WTC11 (cell line): ENCODE data around the gene ATOSB. TPM values are rescaled to one million over a fixed set of nuclear protein-coding genes. Genes with fewer than 3 reads are reported as not detected.
A peak's percentile ranks its signal among the peaks of the same experiment; 100 is the strongest.

Experiments used
- ATAC-seq: fragments of 200-7000 bp; cut with Tn5 transposase; 2 replicates; pipeline ENCODE4 v1.10.0; 2021; ENCODE audit warnings: mild to moderate bottlenecking, moderate library complexity
- CTCF ChIA-PET: fragments of 300-600 bp; sonication (Branson Sonifier 250); formaldehyde crosslinking; loops from one replicate; lab custom pipeline; 2021; ENCODE audit warnings: antibody characterized with exemption; lab: Charles Lee
- POLR2A ChIA-PET: fragments of 350-600 bp; sonication (Branson Sonifier 250); formaldehyde crosslinking; loops from one replicate; lab custom pipeline; 2021; ENCODE audit warnings: antibody characterized with exemption; lab: Charles Lee
- DNase-seq: peaks from one replicate; pipeline ENCODE4 v3.0.0; 2021; ENCODE audit warnings: low spot score
- H3K27ac Mint-ChIP-seq: 2 replicates; pipeline ENCODE4 v1.8.0; 2021; ENCODE audit warnings: mixed read lengths
- H3K27me3 Mint-ChIP-seq: 2 replicates; pipeline ENCODE4 v1.8.0; 2021; ENCODE audit warnings: low read depth, mild to moderate bottlenecking, moderate library complexity, mixed read lengths
- H3K36me3 Mint-ChIP-seq: 2 replicates; pipeline ENCODE4 v1.8.0; 2021; ENCODE audit warnings: mixed read lengths
- H3K4me1 Mint-ChIP-seq: 2 replicates; pipeline ENCODE4 v1.8.0; 2022; ENCODE audit warnings: mixed read lengths
- H3K4me3 Mint-ChIP-seq: 2 replicates; pipeline ENCODE4 v1.8.0; 2021; ENCODE audit warnings: mild to moderate bottlenecking, moderate library complexity, mixed read lengths
- H3K9me3 Mint-ChIP-seq: 2 replicates; pipeline ENCODE4 v1.8.0; 2021; ENCODE audit warnings: mixed read lengths
- CREM ChIP-seq: sonication (generic); formaldehyde crosslinking; IDR thresholded peaks from 2 replicates; pipeline ENCODE4 v1.8.1; 2022; ENCODE audit warnings: mild to moderate bottlenecking, missing genetic modification reagents, moderate library complexity
- CTCF ChIP-seq: fragments of 200-600 bp; IDR thresholded peaks from 2 replicates; pipeline ENCODE4 v1.8.0; 2022; ENCODE audit warnings: antibody characterized with exemption
- ESRRA ChIP-seq: sonication (generic); formaldehyde crosslinking; IDR thresholded peaks from 2 replicates; pipeline ENCODE4 v1.8.1; 2022; ENCODE audit warnings: mild to moderate bottlenecking, missing genetic modification reagents, borderline replicate concordance
- FOXK1 ChIP-seq: sonication (generic); formaldehyde crosslinking; IDR thresholded peaks from 2 replicates; pipeline ENCODE4 v1.8.0; 2022; ENCODE audit warnings: mild to moderate bottlenecking, moderate library complexity, missing genetic modification reagents
- FOXP1 ChIP-seq: sonication (generic); formaldehyde crosslinking; IDR thresholded peaks from 2 replicates; pipeline ENCODE4 v1.8.0; 2022; ENCODE audit warnings: missing genetic modification reagents, mild to moderate bottlenecking, moderate library complexity, borderline replicate concordance
- GTF2I ChIP-seq: fragments of 250-450 bp; sonication (Bioruptor Pico); conservative IDR thresholded peaks from 2 replicates; pipeline ENCODE4 v1.4.0; 2021; ENCODE audit warnings: mild to moderate bottlenecking
- KAT7 ChIP-seq: sonication (generic); formaldehyde crosslinking; IDR thresholded peaks from 2 replicates; pipeline ENCODE4 v1.8.1; 2023; ENCODE audit warnings: missing genetic modification reagents, mild to moderate bottlenecking, borderline replicate concordance
- MAX ChIP-seq: sonication (generic); formaldehyde crosslinking; IDR thresholded peaks from 2 replicates; pipeline ENCODE4 v1.8.0; 2022; ENCODE audit warnings: mild to moderate bottlenecking, missing genetic modification reagents
- NFYB ChIP-seq: sonication (generic); formaldehyde crosslinking; conservative IDR thresholded peaks from 2 replicates; pipeline ENCODE4 v1.8.0; 2022; ENCODE audit warnings: low read depth, missing genetic modification reagents
- NR1H2 ChIP-seq: sonication (generic); formaldehyde crosslinking; IDR thresholded peaks from 2 replicates; pipeline ENCODE4 v1.9.0; 2021; ENCODE audit warnings: mild to moderate bottlenecking, moderate library complexity, missing genetic modification reagents
- PREB ChIP-seq: sonication (generic); formaldehyde crosslinking; IDR thresholded peaks from 2 replicates; pipeline ENCODE4 v1.8.1; 2022; ENCODE audit warnings: mild to moderate bottlenecking, missing genetic modification reagents, moderate library complexity, borderline replicate concordance
- PRRX2 ChIP-seq: fragments of 250-450 bp; sonication (Bioruptor Pico); IDR thresholded peaks from 2 replicates; pipeline ENCODE4 v1.8.0; 2021; ENCODE audit warnings: mild to moderate bottlenecking
- SMAD4 ChIP-seq: sonication (generic); formaldehyde crosslinking; IDR thresholded peaks from 2 replicates; pipeline ENCODE4 v1.8.0; 2022; ENCODE audit warnings: mild to moderate bottlenecking, missing genetic modification reagents
- STAT6 ChIP-seq: sonication (generic); formaldehyde crosslinking; conservative IDR thresholded peaks from 2 replicates; pipeline ENCODE4 v1.8.1; 2023; ENCODE audit warnings: mild to moderate bottlenecking, low read depth, missing genetic modification reagents, moderate library complexity
- USF1 ChIP-seq: sonication (generic); formaldehyde crosslinking; IDR thresholded peaks from 2 replicates; pipeline ENCODE4 v1.8.0; 2022; ENCODE audit warnings: mild to moderate bottlenecking, missing genetic modification reagents
- USF2 ChIP-seq: sonication (generic); formaldehyde crosslinking; IDR thresholded peaks from 2 replicates; pipeline ENCODE4 v1.8.1; 2023; ENCODE audit warnings: mild to moderate bottlenecking, missing genetic modification reagents, moderate library complexity
- ZNF232 ChIP-seq: sonication (generic); formaldehyde crosslinking; IDR thresholded peaks from 2 replicates; pipeline ENCODE4 v1.8.0; 2022; ENCODE audit warnings: mild to moderate bottlenecking, missing genetic modification reagents
- ZNF423 ChIP-seq: fragments of 250-450 bp; sonication (Bioruptor Pico); IDR thresholded peaks from 2 replicates; pipeline ENCODE4 v2.1.2; 2022; ENCODE audit warnings: mild to moderate bottlenecking, moderate library complexity
- ZNF532 ChIP-seq: fragments of 250-450 bp; sonication (Bioruptor Pico); IDR thresholded peaks from 2 replicates; pipeline ENCODE4 v1.9.0; 2021; ENCODE audit warnings: mild to moderate bottlenecking, borderline replicate concordance
- total RNA-seq: library from RNA; stranded (reverse); gene quantifications from 3 replicates; pipeline ENCODE4 v1.2.3, GENCODE V29; 2021

The ATOSB gene
- total RNA-seq, 1 experiment from 2014 or later = 8.7 TPM

GRCh38 chr9:35097573-35097972 is 18.1 kb downstream of the ATOSB start (continued):
- TF ChIP-seq ZNF423 (CRISPR knock-in tag) (no peak), PRRX2 (CRISPR knock-in tag) (no peak), KAT7 (CRISPR knock-in tag) (no peak), MAX (CRISPR knock-in tag) (no peak), GTF2I (no peak), CTCF (no peak), USF1 (no peak), NR1H2 (CRISPR knock-in tag) (no peak), ZNF532 (CRISPR knock-in tag) (no peak)

- CTCF ChIA-PET = interaction anchor here (0.7 to 3.1 kb wide), 15 partner anchors 15 to 197 kb away, joined by 3 to 19 read pairs (median 6); partner anchors contain the start of genes ATOSB, DNAJB5, FANCG and UNC13B
- peak; percentile 91 for ATAC-seq
- POLR2A ChIA-PET = interaction anchor here (0.6 to 1.9 kb wide), 6 partner anchors 17 to 263 kb away, joined by 3 to 9 read pairs (median 4); partner anchors contain the start of genes FANCG and VCP
- H3K4me3 Mint-ChIP-seq = peak within 1 kb of the TSS; percentile 85
- peak within 1 kb of the TSS; percentile 92 for H3K27ac Mint-ChIP-seq
- no peaks in the 10 kb centered on the region for H3K27me3 Mint-ChIP-seq
- DNase-seq = peak; percentile 91
- no peaks in the 10 kb centered on the region for H3K4me1 Mint-ChIP-seq
- H3K9me3 Mint-ChIP-seq = no peaks in the 10 kb centered on the region
- peaks cover 24% of the 10 kb centered on the region for H3K36me3 Mint-ChIP-seq
- peak; percentile 76 for TF ChIP-seq FOXK1 (CRISPR knock-in tag)
- TF ChIP-seq SMAD4 (CRISPR knock-in tag) = peak; percentile 80; the same call in 1 of the 2 replicates
- TF ChIP-seq ZNF232 (CRISPR knock-in tag) = peak; percentile 88
- TF ChIP-seq STAT6 (CRISPR knock-in tag) = no peak
- peak; percentile 82; the same call in 1 of the 2 replicates for TF ChIP-seq FOXP1 (CRISPR knock-in tag)
- TF ChIP-seq CREM (CRISPR knock-in tag) = peak; percentile 78
- peak; percentile 45; the same call in 1 of the 2 replicates for TF ChIP-seq USF1
- TF ChIP-seq NFYB (CRISPR knock-in tag) = no peak
- TF ChIP-seq MAX (CRISPR knock-in tag) = peak; percentile 83; the same call in 1 of the 2 replicates
- TF ChIP-seq ESRRA (CRISPR knock-in tag) = peak; percentile 89; the same call in 1 of the 2 replicates
- 0 out of 2 replicates have a peak, but pooled peaks have one; percentile 53 for TF ChIP-seq PREB (CRISPR knock-in tag)
- peak; percentile 31; the same call in 1 of the 2 replicates for TF ChIP-seq USF2
Observed at GRCh38 chr9:35096035-35096849, 19.4 kb downstream of the ATOSB start, which contains the start of gene PIGO. Gene PIGO, minus strand, starts transcription at chr9:35096591. Its CDS starts 1,026 bp downstream, at chr9:35095565.
